GM12878 (cell line): ENCODE measurements around the gene PCARE. TPM values are rescaled to one million over a fixed set of nuclear protein-coding genes. Genes with fewer than 3 reads are reported as not detected.

Experiments used
- ATAC-seq: fragments of 200-7000 bp; cut with Tn5 transposase; 3 replicates; pipeline ENCODE4 v1.9.1; 2020; ENCODE audit warnings: mild to moderate bottlenecking, moderate library complexity
- BruUV-seq: library from RNA; stranded (reverse); fragments of 400-500 nt; replicated peaks from 2 replicates; lab custom pipeline; 2021; lab: Mats Ljungman, UMichigan
- CTCF ChIA-PET: fragments of 300-600 bp; sonication (Branson Sonifier 250); formaldehyde crosslinking; extraction: SDS; loops from one replicate; lab custom pipeline; 2021; ENCODE audit warnings: inconsistent platforms; lab: Yijun Ruan, JAX
- POLR2A ChIA-PET: fragments of 350-600 bp; formaldehyde crosslinking; extraction: SDS; loops from one replicate; lab custom pipeline; 2021; ENCODE audit warnings: inconsistent platforms; lab: Charles Lee
- RAD21 ChIA-PET: fragments of 300-600 bp; sonication (Branson Sonifier 250); formaldehyde crosslinking; loops from one replicate; lab custom pipeline; 2023; ENCODE audit warnings: antibody characterized with exemption; ENCODE audit not compliant: unreplicated experiment; lab: Charles Lee
- SMC1A ChIA-PET: fragments of 300-600 bp; sonication (Branson Sonifier 250); formaldehyde crosslinking; loops from one replicate; lab custom pipeline; 2023; ENCODE audit not compliant: unreplicated experiment, uncharacterized antibody; lab: Charles Lee
- DNase-seq: peaks from one replicate; pipeline ENCODE4 v3.0.0-alpha.2; 2011; ENCODE audit warnings: low read depth, low spot score
- FAIRE-seq: peaks from 3 replicates; lab custom pipeline; 2011; peaks lifted over from hg19 to GRCh38; lab: Jason Lieb, UNC
- H2AFZ ChIP-seq: 2 replicates; pipeline ENCODE4 v1.6.0; 2011; ENCODE audit warnings: low read depth, low read length, control low read depth; ENCODE audit not compliant: control insufficient read depth
- H3K27ac ChIP-seq: 2 replicates; pipeline ENCODE4 v1.5.1; 2011; ENCODE audit warnings: control low read depth; ENCODE audit not compliant: control insufficient read depth, insufficient read depth
- H3K27me3 ChIP-seq, 2 experiments: replicated peaks in 1 of 2; 2 replicates each; pipeline versions ENCODE4 v1.6.0 to v1.6.1; 2011; ENCODE audit warnings: low read length in 1 of 2; ENCODE audit not compliant: control insufficient read depth in 2 of 2, insufficient read depth in 2 of 2
- H3K36me3 ChIP-seq, 2 experiments: 2 replicates each; pipeline ENCODE4 v1.5.1; 2011; ENCODE audit warnings: low read length in 1 of 2; ENCODE audit not compliant: control insufficient read depth in 2 of 2, insufficient read depth in 2 of 2
- H3K4me1 ChIP-seq: 2 replicates; pipeline ENCODE4 v1.6.1; 2011; ENCODE audit warnings: mild to moderate bottlenecking, low read length, moderate library complexity, mixed read lengths; ENCODE audit not compliant: control insufficient read depth, insufficient read depth
- H3K4me2 ChIP-seq: 2 replicates; pipeline ENCODE4 v1.6.0; 2011; ENCODE audit warnings: control low read depth; ENCODE audit not compliant: control insufficient read depth, insufficient read depth
- H3K4me3 ChIP-seq: fragments of 200-600 bp; sonication (generic); 2 replicates; pipeline ENCODE4 v1.5.1; 2016
- H3K79me2 ChIP-seq: 2 replicates; pipeline ENCODE4 v1.6.0; 2011; ENCODE audit warnings: low read length; ENCODE audit not compliant: control insufficient read depth, insufficient read depth
- H3K9ac ChIP-seq: 2 replicates; pipeline ENCODE4 v1.8.0; 2011; ENCODE audit warnings: low read length, control low read depth, mixed read lengths; ENCODE audit not compliant: control insufficient read depth, insufficient read depth
- H3K9me3 ChIP-seq: replicated peaks from 3 replicates; pipeline ENCODE4 v1.5.1; 2011; ENCODE audit warnings: mild to moderate bottlenecking, low read length; ENCODE audit not compliant: control insufficient read depth, insufficient read depth
- H4K20me1 ChIP-seq: 2 replicates; pipeline ENCODE4 v1.6.0; 2011; ENCODE audit not compliant: control insufficient read depth, insufficient read depth
- CREB1 ChIP-seq: IDR thresholded peaks from 2 replicates; pipeline ENCODE4 v1.6.1; 2012; ENCODE audit warnings: low read depth, mild to moderate bottlenecking, inconsistent platforms
- WGBS: methylation state at CpG from one replicate; pipeline ENCODE4 v1.1.6; 2016; ENCODE audit warnings: low lambda C conversion rate; ENCODE audit not compliant: insufficient replicate concordance, insufficient coverage; ENCODE audit errors: missing lambda C conversion rate; 5-methylcytosine and 5-hydroxymethylcytosine counted together
- in situ Hi-C: fragments of 300-500 bp; cut with MboI; formaldehyde crosslinking; loops from 9 replicates; pipeline ENCODE4 v1.14.3; 2018; ENCODE audit warnings: mixed read lengths
- intact Hi-C: fragments of 100-400 bp; cut with micrococcal nuclease; formaldehyde crosslinking; loops from one replicate; pipeline ENCODE4 v1.14.2; 2022; ENCODE audit not compliant: unreplicated experiment
- polyA plus RNA-seq, 11 experiments: library from polyadenylated mRNA; depleted of rRNA in 4 of 11; unstranded in 6 of 11; stranded (reverse) in 5 of 11; fragments of >200 nt; fragmentation: Nextera tagmentation in 4 of 11; fragmentation: Illumina TruSeq in 1 of 11; extraction: Ambion mirVana in 4 of 11; extraction: Trizol in 1 of 11; gene quantifications; 1 replicate in 1 of 11; 2 replicates in 10 of 11; pipeline versions ENCODE4 v1.2.1 to v1.2.3, GENCODE V29; 2011 to 2016; ENCODE audit warnings: inconsistent platforms in 2 of 11, missing spikeins in 2 of 11, low read depth in 1 of 11
- total RNA-seq, 4 experiments: library from RNA; depleted of rRNA in 3 of 4; stranded (reverse); fragments of >200 nt in 3 of 4; fragmentation: Illumina TruSeq in 1 of 4; extraction: Trizol in 1 of 4; gene quantifications; 2 replicates each; pipeline versions ENCODE4 v1.2.1 to v1.2.3, GENCODE V29; 2013 to 2021
- TF ChIP-seq, protein P1 (sequence below): IDR thresholded peaks from 2 replicates; pipeline ENCODE4 v1.6.1; 2012; ENCODE audit warnings: mild to moderate bottlenecking, low read depth, low read length
- TF ChIP-seq, protein P2 (sequence below): IDR thresholded peaks from 2 replicates; pipeline ENCODE4 v1.6.1; 2011; ENCODE audit warnings: borderline replicate concordance, low read depth, mild to moderate bottlenecking, moderate library complexity, low read length; ENCODE audit not compliant: insufficient read depth, poor library complexity, severe bottlenecking

The PCARE gene
- total and polyA plus RNA-seq, 10 of the 15 experiments (the other 5 are each of a cell fraction or from before 2014, with no cell fraction given), result 0.04 to 0.08 (median 0.06) TPM; not detected in 5

DNA sequence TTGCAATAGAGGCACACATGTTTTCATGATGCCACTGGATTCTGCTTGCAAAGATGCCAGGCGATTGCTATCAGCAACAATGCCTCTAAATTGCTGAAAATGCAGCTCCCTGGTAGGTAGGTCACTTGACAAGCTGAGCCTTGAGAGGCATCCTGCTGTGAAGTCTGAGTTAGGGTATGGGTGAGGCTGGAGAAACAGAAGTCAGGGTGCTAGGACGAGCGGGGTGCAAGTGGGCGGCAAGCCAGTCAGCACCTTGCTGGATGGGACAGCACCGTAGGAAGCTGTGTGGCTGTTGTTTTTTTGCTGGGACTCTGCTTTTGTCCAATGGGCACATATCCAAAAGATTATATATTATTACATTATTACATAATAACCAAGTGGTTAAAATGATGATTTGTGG is 30.4 kb upstream of the PCARE start:
- FAIRE-seq (no peak), DNase-seq (no peak), ATAC-seq (no peak)
- in situ Hi-C loops (no loop called here), intact Hi-C loops (no loop called here)
- H3K79me2 ChIP-seq, result no peaks in the 10 kb centered on the region
- H3K4me1 ChIP-seq, result peaks cover 16% of the 10 kb centered on the region
- POLR2A ChIA-PET, result interaction anchor here (1.1 kb wide), 1 partner anchor 9 kb away, joined by 3 read pairs; no protein-coding TSS in a partner anchor
- 100% methylated on average over 5 of the region's 5 CpGs for whole genome bisulfite sequencing
- H3K27ac ChIP-seq, result no peak overlapping the region
- no peaks in the 10 kb centered on the region for H4K20me1 ChIP-seq
- RAD21 ChIA-PET, result no interaction called here
- SMC1A ChIA-PET, result interaction anchor here (0.8 to 6.2 kb wide), 7 partner anchors 9 to 284 kb away, joined by 3 to 38 read pairs (median 4); no protein-coding TSS in a partner anchor
- H3K4me3 ChIP-seq, result no peak overlapping the region
- H3K4me2 ChIP-seq, result no peak overlapping the region
- no peak overlapping the region for H2AFZ ChIP-seq
- CTCF ChIA-PET, result interaction anchor here (0.9 to 1.3 kb wide), 2 partner anchors 9 to 22 kb away, joined by 3 to 5 read pairs; no protein-coding TSS in a partner anchor
- H3K36me3 ChIP-seq, result no peaks in the 10 kb centered on the region
- no peaks in the 10 kb centered on the region for H3K27me3 ChIP-seq
- TF ChIP-seq CREB1, result no peak
- TF ChIP-seq, protein P1, sequence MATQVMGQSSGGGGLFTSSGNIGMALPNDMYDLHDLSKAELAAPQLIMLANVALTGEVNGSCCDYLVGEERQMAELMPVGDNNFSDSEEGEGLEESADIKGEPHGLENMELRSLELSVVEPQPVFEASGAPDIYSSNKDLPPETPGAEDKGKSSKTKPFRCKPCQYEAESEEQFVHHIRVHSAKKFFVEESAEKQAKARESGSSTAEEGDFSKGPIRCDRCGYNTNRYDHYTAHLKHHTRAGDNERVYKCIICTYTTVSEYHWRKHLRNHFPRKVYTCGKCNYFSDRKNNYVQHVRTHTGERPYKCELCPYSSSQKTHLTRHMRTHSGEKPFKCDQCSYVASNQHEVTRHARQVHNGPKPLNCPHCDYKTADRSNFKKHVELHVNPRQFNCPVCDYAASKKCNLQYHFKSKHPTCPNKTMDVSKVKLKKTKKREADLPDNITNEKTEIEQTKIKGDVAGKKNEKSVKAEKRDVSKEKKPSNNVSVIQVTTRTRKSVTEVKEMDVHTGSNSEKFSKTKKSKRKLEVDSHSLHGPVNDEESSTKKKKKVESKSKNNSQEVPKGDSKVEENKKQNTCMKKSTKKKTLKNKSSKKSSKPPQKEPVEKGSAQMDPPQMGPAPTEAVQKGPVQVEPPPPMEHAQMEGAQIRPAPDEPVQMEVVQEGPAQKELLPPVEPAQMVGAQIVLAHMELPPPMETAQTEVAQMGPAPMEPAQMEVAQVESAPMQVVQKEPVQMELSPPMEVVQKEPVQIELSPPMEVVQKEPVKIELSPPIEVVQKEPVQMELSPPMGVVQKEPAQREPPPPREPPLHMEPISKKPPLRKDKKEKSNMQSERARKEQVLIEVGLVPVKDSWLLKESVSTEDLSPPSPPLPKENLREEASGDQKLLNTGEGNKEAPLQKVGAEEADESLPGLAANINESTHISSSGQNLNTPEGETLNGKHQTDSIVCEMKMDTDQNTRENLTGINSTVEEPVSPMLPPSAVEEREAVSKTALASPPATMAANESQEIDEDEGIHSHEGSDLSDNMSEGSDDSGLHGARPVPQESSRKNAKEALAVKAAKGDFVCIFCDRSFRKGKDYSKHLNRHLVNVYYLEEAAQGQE, result peak; percentile 70
- TF ChIP-seq, protein P2, sequence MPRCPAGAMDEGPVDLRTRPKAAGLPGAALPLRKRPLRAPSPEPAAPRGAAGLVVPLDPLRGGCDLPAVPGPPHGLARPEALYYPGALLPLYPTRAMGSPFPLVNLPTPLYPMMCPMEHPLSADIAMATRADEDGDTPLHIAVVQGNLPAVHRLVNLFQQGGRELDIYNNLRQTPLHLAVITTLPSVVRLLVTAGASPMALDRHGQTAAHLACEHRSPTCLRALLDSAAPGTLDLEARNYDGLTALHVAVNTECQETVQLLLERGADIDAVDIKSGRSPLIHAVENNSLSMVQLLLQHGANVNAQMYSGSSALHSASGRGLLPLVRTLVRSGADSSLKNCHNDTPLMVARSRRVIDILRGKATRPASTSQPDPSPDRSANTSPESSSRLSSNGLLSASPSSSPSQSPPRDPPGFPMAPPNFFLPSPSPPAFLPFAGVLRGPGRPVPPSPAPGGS, result peak; percentile 35
- H3K9ac ChIP-seq, result no peak overlapping the region
- no TSS peak for BruUV-seq
- no peaks in the 10 kb centered on the region for H3K9me3 ChIP-seq
